ENCODE data around the gene GNS.
"Not testable (repeated sequence)": the region's sequence is repeated elsewhere in the genome, so short reads cannot be mapped to it uniquely, and the experiment has no call there.

The GNS gene

GRCh38 chr12:64802180-64802775 is 43.1 kb upstream of the GNS start:
- H3K14ac ChIP-seq (ENCODE audit: low read length); H3K18ac ChIP-seq (ENCODE audit: low read length); H3K4ac ChIP-seq (ENCODE audit: low read length); H3K23ac ChIP-seq (ENCODE audit: low read depth, low read length, poor library complexity); H2BK15ac ChIP-seq (ENCODE audit: low read length); H3K4me2 ChIP-seq (ENCODE audit: insufficient read depth, low read length, poor library complexity, severe bottlenecking); H2AK5ac ChIP-seq (ENCODE audit: low read depth, low read length); H3K4me3 ChIP-seq (ENCODE audit: low read length in 2 of 2); H3K27ac ChIP-seq (replicated peaks; ENCODE audit: low read length); H2BK12ac ChIP-seq (ENCODE audit: low read length); H2BK120ac ChIP-seq (ENCODE audit: low read depth, low read length); H3K79me1 ChIP-seq (ENCODE audit: low read depth, low read length); H2BK5ac ChIP-seq (ENCODE audit: low read length); H4K91ac ChIP-seq (ENCODE audit: low read depth, low read length, poor library complexity); H3K36me3 ChIP-seq (replicated peaks in 1 of 2; ENCODE audit: control insufficient read depth in 2 of 2, insufficient read depth in 2 of 2, low read length in 2 of 2); H2AFZ ChIP-seq (ENCODE audit: low read length); H4K8ac ChIP-seq (ENCODE audit: low read depth, low read length); H3K4me1 ChIP-seq (ENCODE audit: control insufficient read depth in 2 of 2, insufficient read depth in 1 of 2, low read depth in 1 of 2, low read length in 2 of 2); H3K9ac ChIP-seq (ENCODE audit: low read depth, low read length, poor library complexity); DNase-seq (ENCODE audit: low spot score); H3K9me3 ChIP-seq (replicated peaks in 1 of 2; ENCODE audit: control insufficient read depth in 2 of 2, insufficient read depth in 1 of 2, low read depth in 1 of 2, low read length in 2 of 2): not testable (repeated sequence)
- peaks cover 0 to 15% (median 0%) of the 10 kb centered on the region in 3 experiments for H3K27me3 ChIP-seq (ENCODE audit: control insufficient read depth in 3 of 3, insufficient read depth in 3 of 3, low read depth in 1 of 3, low read length in 3 of 3)
- no CpG with 5 or more reads among the region's 8 CpGs for WGBS, 2 donors (ENCODE audit: extremely low coverage in 2 of 2, insufficient read length in 2 of 2, insufficient replicate concordance in 1 of 2)

DNA sequence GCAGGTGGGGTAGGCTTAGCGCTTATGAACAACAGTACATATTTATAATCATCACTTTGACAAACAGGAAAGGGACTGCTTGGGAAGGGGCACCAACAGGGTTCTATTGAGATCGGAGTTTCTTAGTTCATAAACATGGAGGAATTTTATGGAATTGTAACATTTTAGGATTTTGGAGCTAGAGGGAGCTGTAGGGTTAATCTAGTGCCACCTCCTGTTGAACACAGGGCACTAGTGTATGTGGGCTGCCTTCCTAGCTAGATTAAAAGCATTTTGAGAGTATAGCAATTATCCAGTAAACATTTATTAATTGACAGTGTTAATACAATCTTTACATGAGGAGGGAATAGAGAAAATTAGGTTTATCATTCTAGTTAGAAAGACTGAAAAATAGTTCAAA is 42.2 kb upstream of the GNS start:
- no peak overlapping the region for H4K91ac ChIP-seq (ENCODE audit: low read depth, low read length, poor library complexity)
- WGBS, 2 donors (ENCODE audit: extremely low coverage in 2 of 2, insufficient read length in 2 of 2, insufficient replicate concordance in 1 of 2), result no CpG with 5 or more reads among the region's 2 CpGs
- no peak overlapping the region for H3K4me2 ChIP-seq (ENCODE audit: insufficient read depth, low read length, poor library complexity, severe bottlenecking)
- H3K9me3 ChIP-seq (replicated peaks in 1 of 2; ENCODE audit: control insufficient read depth in 2 of 2, insufficient read depth in 1 of 2, low read depth in 1 of 2, low read length in 2 of 2), result no peaks in the 10 kb centered on the region
- no peak overlapping the region for H3K4ac ChIP-seq (ENCODE audit: low read length)
- H2AK5ac ChIP-seq (ENCODE audit: low read depth, low read length), result no peak overlapping the region
- H3K4me1 ChIP-seq (ENCODE audit: control insufficient read depth in 2 of 2, insufficient read depth in 1 of 2, low read depth in 1 of 2, low read length in 2 of 2), result no peaks in the 10 kb centered on the region
- no peak overlapping the region for H2BK15ac ChIP-seq (ENCODE audit: low read length)
- H2AFZ ChIP-seq (ENCODE audit: low read length), result no peak overlapping the region
- H3K27me3 ChIP-seq (ENCODE audit: control insufficient read depth in 3 of 3, insufficient read depth in 3 of 3, low read depth in 1 of 3, low read length in 3 of 3), result peaks cover 0 to 9% (median 0%) of the 10 kb centered on the region in 3 experiments
- no peaks in the 10 kb centered on the region for H3K36me3 ChIP-seq (replicated peaks in 1 of 2; ENCODE audit: control insufficient read depth in 2 of 2, insufficient read depth in 2 of 2, low read length in 2 of 2)
- no peak overlapping the region for H3K9ac ChIP-seq (ENCODE audit: low read depth, low read length, poor library complexity)
- no peak overlapping the region for H2BK5ac ChIP-seq (ENCODE audit: low read length)
- no peak overlapping the region for H3K14ac ChIP-seq (ENCODE audit: low read length)
- no peak overlapping the region for H3K27ac ChIP-seq (replicated peaks; ENCODE audit: low read length)
- no peaks in the 10 kb centered on the region for H3K79me1 ChIP-seq (ENCODE audit: low read depth, low read length)
- no peak overlapping the region for H3K18ac ChIP-seq (ENCODE audit: low read length)
- no peak overlapping the region for H2BK12ac ChIP-seq (ENCODE audit: low read length)
- no peak overlapping the region for H3K23ac ChIP-seq (ENCODE audit: low read depth, low read length, poor library complexity)
- H3K4me3 ChIP-seq (ENCODE audit: low read length in 2 of 2), result no peak overlapping the region
- no peak overlapping the region for H2BK120ac ChIP-seq (ENCODE audit: low read depth, low read length)
- no peak for DNase-seq (ENCODE audit: low spot score)
- no peak overlapping the region for H4K8ac ChIP-seq (ENCODE audit: low read depth, low read length)

GRCh38 chr12:64800640-64801039 is 41.4 kb upstream of the GNS start:
- no peak overlapping the region for H3K4me3 ChIP-seq (ENCODE audit: low read length in 2 of 2)
- no CpG with 5 or more reads among the region's 5 CpGs for WGBS, 2 donors (ENCODE audit: extremely low coverage in 2 of 2, insufficient read length in 2 of 2, insufficient replicate concordance in 1 of 2)

GRCh38 chr12:64798165-64798564 is 39.0 kb upstream of the GNS start:
- Histone ChIP-seq H3K14ac (ENCODE audit: low read length) (no peak overlapping the region), H2BK15ac (ENCODE audit: low read length) (no peak overlapping the region), H3K9ac (ENCODE audit: low read depth, low read length, poor library complexity) (no peak overlapping the region), H3K4me1 (ENCODE audit: control insufficient read depth in 2 of 2, insufficient read depth in 1 of 2, low read depth in 1 of 2, low read length in 2 of 2) (no peaks in the 10 kb centered on the region), H3K27me3 (ENCODE audit: control insufficient read depth in 3 of 3, insufficient read depth in 3 of 3, low read depth in 1 of 3, low read length in 3 of 3) (peaks cover 0 to 9% (median 0%) of the 10 kb centered on the region in 3 experiments), H2BK5ac (ENCODE audit: low read length) (no peak overlapping the region), H2BK12ac (ENCODE audit: low read length) (no peak overlapping the region), H4K91ac (ENCODE audit: low read depth, low read length, poor library complexity) (no peak overlapping the region), H3K23ac (ENCODE audit: low read depth, low read length, poor library complexity) (no peak overlapping the region), H3K79me1 (ENCODE audit: low read depth, low read length) (no peaks in the 10 kb centered on the region), H2AK5ac (ENCODE audit: low read depth, low read length) (no peak overlapping the region), H3K27ac (replicated peaks; ENCODE audit: low read length) (no peak overlapping the region), H2AFZ (ENCODE audit: low read length) (no peak overlapping the region), H2BK120ac (ENCODE audit: low read depth, low read length) (no peak overlapping the region), H3K36me3 (replicated peaks in 1 of 2; ENCODE audit: control insufficient read depth in 2 of 2, insufficient read depth in 2 of 2, low read length in 2 of 2) (no peaks in the 10 kb centered on the region), H3K4ac (ENCODE audit: low read length) (no peak overlapping the region), H4K8ac (ENCODE audit: low read depth, low read length) (no peak overlapping the region), H3K18ac (ENCODE audit: low read length) (no peak overlapping the region), H3K4me2 (ENCODE audit: insufficient read depth, low read length, poor library complexity, severe bottlenecking) (no peak overlapping the region), H3K4me3 (ENCODE audit: low read length in 2 of 2) (no peak overlapping the region), H3K9me3 (replicated peaks in 1 of 2; ENCODE audit: control insufficient read depth in 2 of 2, insufficient read depth in 1 of 2, low read depth in 1 of 2, low read length in 2 of 2) (no peaks in the 10 kb centered on the region)
- DNase-seq (ENCODE audit: low spot score), result no peak

More at GRCh38 chr12:64800640-64801039, 41.4 kb upstream of the GNS start:
- H3K4ac ChIP-seq (ENCODE audit: low read length), result no peak overlapping the region
- H4K8ac ChIP-seq (ENCODE audit: low read depth, low read length), result no peak overlapping the region
- no peaks in the 10 kb centered on the region for H3K4me1 ChIP-seq (ENCODE audit: control insufficient read depth in 2 of 2, insufficient read depth in 1 of 2, low read depth in 1 of 2, low read length in 2 of 2)
- H3K36me3 ChIP-seq (replicated peaks in 1 of 2; ENCODE audit: control insufficient read depth in 2 of 2, insufficient read depth in 2 of 2, low read length in 2 of 2), result no peaks in the 10 kb centered on the region
- H2BK5ac ChIP-seq (ENCODE audit: low read length), result no peak overlapping the region
- no peaks in the 10 kb centered on the region for H3K79me1 ChIP-seq (ENCODE audit: low read depth, low read length)
- H3K27ac ChIP-seq (replicated peaks; ENCODE audit: low read length), result no peak overlapping the region
- DNase-seq (ENCODE audit: low spot score), result no peak
- H3K14ac ChIP-seq (ENCODE audit: low read length), result no peak overlapping the region
- no peak overlapping the region for H2BK120ac ChIP-seq (ENCODE audit: low read depth, low read length)
- no peak overlapping the region for H2AK5ac ChIP-seq (ENCODE audit: low read depth, low read length)
- no peak overlapping the region for H4K91ac ChIP-seq (ENCODE audit: low read depth, low read length, poor library complexity)
- H2AFZ ChIP-seq (ENCODE audit: low read length), result no peak overlapping the region
- no peak overlapping the region for H2BK15ac ChIP-seq (ENCODE audit: low read length)
- no peak overlapping the region for H2BK12ac ChIP-seq (ENCODE audit: low read length)
- no peaks in the 10 kb centered on the region for H3K9me3 ChIP-seq (replicated peaks in 1 of 2; ENCODE audit: control insufficient read depth in 2 of 2, insufficient read depth in 1 of 2, low read depth in 1 of 2, low read length in 2 of 2)
- no peak overlapping the region for H3K9ac ChIP-seq (ENCODE audit: low read depth, low read length, poor library complexity)
- no peak overlapping the region for H3K4me2 ChIP-seq (ENCODE audit: insufficient read depth, low read length, poor library complexity, severe bottlenecking)
- peaks cover 0 to 9% (median 0%) of the 10 kb centered on the region in 3 experiments for H3K27me3 ChIP-seq (ENCODE audit: control insufficient read depth in 3 of 3, insufficient read depth in 3 of 3, low read depth in 1 of 3, low read length in 3 of 3)
- no peak overlapping the region for H3K23ac ChIP-seq (ENCODE audit: low read depth, low read length, poor library complexity)
- no peak overlapping the region for H3K18ac ChIP-seq (ENCODE audit: low read length)
